ENCODE measurements around the gene DNMT3L.
A peak's percentile ranks its signal among the peaks of the same experiment; 100 is the strongest.
"Not testable (repeated sequence)": the region's sequence is repeated elsewhere in the genome, so short reads cannot be mapped to it uniquely, and the experiment has no call there.

DNMT3L gene

DNA sequence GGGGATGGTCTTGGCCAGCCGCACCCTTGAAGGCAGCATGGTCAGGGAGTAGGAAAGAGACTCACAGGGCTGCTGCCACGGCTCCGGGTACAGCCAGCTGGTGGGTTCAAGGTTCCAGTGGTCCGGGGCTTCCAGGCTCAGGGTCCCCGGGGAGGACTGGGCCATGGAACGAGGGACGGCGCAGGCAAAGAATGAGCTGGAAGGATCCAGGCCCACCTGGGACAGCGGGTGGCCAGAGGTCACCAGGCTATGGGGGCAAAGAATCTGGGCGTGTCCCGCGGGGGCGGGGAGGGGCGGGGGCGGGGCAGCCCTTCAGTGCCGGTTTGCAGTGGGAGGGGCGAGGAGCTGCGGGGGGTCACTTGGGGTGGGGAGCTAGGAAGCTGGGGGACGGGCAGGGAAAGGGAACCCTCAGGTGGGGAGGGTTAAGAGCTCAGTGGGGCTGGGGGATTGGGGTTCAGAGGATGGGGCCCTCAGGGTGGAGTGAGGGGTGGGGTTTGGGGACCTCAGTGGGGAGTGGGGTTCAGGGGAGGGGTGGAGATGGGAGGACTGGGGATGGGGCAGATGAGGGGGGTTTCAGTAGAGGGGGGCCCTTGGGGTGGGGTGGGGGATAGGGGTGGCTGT is at the start of gene DNMT3L:
DNMT3L (minus strand) TSS at position 223 of the 621 bp plus-strand sequence. CDS start 638 bp downstream, outside the sequence.
- no peak for DNase-seq (ENCODE audit: low spot score)

DNA sequence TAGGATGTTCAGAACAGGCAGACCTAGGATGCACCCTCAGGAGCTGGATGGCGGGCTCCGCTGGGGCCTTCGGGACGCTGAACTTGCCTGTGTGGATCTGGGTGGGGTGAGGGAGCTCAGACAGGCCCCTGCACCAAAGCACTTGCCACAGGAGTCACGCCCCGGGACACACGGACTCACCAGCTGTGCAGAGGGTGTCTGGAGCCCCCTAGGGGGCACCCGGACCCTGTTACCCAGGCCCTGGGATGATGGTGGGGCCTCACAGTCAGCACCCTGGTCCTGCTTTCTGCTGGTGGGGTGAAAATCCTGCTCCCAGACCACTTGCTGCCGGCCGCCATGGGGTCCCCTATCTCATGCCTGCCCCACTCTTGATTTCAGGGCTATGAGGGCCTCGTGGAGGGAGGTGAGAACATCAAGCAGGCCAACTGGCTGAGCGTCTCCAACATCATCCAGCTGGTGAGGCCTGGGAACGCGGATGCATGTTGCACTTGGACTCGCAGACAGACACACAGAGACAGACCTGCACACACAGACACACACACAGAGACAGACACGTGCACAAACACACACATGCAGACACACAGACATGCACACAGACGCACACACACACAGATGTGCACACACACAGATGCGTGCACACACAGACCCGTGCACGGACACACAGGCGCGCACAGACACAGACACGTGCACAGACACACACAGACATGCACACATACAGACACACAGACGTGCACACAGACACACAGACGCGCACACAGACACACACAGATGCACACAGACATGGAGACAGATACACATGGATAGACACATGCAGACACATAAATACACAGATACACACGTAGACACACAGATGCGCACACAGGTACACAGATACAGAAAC is 49.2 kb upstream of the DNMT3L start:
- DNase-seq (ENCODE audit: low spot score) = no peak

DNA sequence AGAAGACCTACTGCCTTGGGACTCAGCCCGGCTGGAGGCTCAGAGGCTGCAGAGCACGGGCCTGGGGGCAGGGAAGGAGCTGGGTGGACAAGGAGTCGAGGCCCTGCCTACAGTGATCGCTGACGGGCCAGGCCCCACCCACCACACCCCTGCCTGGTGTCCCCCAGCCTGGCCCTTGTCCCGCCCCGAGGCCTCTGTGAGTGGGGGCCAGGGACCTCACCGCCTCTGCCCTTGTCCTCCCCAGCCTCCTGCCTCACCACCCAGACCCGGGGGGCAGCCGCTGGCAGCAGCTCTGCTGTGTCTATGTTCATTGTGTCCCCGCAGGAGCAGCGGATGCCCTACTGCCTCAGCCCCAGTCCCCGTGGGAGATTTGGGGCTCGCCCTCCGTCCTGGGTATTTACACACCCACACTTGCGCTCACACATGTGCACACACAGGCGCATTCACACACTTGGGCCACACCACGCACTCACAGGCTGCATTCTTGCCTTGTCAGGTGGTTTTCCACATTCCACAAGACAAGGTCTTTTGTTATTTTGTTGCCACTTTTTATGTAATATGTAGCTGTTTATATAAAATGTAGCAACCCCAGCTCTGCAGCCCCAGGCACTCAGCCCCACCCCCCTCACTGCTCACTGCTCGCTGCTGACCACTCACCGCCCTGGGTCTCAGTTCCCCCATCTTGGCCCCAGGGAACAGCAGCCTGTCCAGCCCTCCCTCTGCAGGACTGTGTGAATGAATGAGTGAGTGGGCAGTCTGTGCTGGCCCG is 45.4 kb upstream of the DNMT3L start:
- no peak for DNase-seq (ENCODE audit: low spot score)

DNA sequence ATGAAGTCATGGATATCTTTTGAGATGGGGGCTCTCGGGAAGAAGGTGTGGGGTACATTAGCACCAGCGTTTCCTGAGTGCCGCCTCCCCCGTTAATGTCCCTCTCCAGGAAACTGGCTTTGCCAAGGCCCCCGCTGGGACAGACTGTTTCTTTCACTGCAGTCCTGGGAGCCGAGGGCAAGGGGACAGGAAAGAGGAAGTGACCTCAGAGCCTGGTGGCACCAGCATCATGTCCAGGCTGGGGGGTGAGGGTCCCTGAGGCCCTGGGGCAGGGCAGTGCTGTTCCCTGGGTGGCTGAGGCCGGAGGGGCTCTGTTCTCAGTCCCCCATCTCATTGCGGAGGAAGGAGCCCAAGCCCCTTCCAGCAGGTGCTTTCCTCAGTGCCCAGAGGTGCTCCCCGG is 44.0 kb upstream of the DNMT3L start:
- DNase-seq (ENCODE audit: low spot score) = no peak

DNA sequence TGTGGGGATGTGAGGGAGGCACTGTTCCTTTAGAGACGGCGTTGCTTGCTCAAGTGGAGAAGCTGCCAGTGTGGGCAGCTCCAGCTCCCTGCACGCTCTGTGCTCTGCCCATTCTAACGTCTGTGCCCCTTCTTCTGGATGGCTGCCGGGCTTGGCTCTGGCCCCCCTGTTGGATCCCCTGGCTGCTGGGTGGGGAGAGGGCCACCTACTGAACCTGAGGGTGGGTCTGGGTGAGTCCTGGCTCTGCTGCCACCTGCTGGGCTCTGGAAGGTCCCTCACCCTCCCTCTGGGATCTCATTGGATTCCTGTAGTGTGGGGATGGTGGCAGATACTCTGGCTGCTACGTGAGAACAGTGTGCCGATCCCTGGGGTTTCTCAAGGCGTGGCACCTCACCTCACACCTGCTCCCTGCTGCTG is 43.2 kb upstream of the DNMT3L start:
- peak; percentile 76 for DNase-seq (ENCODE audit: low spot score)

DNA sequence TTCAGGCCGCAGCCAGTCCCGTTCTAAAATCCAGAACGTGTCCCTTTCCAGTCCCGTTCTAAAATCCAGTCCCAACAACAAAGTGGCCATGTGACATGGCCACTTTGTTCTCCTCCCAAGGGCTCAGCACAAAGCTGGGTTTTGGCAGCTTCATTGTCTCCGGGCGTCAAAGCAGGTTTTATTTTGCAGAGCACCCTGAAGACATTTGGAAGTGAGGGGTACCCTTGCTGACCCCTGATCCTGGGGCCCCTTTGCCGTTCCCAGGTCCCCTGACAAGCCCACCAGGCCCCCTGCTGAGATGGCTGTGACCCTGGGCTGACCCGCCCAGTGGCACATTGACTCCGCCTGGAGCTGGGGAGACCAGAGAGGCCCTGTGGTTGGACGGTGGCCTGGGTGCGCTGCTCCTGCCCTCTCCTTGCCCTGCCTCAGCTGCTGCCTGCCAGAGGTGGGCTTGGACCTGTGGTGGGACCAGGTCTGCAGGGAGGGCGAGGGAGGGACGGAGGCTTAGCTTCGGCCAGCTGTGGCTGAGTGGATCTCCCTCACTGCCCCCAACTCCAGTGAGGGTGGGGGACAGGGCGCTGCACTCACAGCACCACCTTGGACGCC is 42.4 kb upstream of the DNMT3L start:
- no peak for DNase-seq (ENCODE audit: low spot score)

DNA sequence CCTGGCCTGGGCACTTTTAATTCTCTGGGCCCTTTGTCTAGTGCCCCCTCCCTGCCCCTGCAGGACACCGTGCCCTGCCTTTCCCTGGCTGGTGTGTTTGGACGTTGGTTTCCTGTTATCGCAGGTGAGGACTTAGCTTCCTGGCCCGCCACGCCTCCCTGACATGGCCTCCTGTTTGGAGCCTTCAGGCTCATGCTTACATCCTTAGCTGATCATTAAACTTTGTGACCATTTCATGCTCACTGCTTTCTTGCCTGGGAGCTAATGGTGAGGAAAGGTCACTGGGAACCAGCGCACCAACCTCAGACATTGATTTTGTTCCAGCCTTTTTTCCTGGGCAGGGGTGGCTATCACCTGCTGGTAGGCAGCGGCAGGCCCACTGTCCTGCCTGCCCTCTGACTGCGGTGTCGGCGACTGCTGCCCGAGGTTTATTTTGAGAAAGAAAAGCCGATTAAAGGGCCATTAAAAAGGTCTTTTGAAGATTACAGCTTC is 41.8 kb upstream of the DNMT3L start:
- DNase-seq (ENCODE audit: low spot score) = no peak

DNA sequence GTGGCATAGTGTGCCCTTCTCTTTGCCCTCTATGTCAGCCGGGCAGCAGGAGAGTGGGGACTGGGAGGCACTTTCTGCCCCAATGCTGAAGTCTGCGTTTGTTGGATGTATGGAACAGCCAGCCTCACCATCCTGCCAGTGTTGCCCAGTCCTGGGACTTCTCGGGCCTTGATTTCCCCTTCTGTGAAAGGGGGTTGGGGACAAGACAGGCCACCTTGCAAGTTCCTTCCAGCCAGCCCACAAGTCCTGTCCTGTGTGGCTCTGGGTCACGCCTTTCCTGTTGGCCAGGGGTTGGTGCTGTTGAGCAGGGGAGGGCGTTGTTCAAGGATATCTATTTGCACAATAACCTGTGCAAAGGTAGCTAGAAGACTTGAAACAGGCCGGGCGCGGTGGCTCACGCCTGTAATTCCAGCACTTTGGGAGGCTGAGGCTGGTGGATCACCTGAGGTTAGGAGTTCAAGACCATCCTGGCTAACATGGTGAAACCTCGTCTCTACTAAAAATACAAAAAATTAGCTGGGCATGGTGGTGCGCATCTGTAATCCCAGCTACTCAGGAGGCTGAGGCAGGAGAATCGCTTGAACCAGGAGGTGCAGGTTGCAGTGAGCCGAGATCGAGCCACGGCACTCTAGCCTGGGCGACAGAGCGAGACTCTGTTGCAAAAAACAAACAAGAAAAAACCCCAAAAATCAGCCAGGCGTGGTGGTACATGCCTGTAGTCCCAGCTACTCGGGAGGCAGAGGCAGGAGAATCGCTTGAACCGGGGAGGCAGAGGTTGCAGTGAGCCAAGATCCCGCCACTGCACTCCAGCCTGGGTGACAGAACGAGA is 41.1 kb upstream of the DNMT3L start:
- not testable (repeated sequence) for DNase-seq (ENCODE audit: low spot score)

DNA sequence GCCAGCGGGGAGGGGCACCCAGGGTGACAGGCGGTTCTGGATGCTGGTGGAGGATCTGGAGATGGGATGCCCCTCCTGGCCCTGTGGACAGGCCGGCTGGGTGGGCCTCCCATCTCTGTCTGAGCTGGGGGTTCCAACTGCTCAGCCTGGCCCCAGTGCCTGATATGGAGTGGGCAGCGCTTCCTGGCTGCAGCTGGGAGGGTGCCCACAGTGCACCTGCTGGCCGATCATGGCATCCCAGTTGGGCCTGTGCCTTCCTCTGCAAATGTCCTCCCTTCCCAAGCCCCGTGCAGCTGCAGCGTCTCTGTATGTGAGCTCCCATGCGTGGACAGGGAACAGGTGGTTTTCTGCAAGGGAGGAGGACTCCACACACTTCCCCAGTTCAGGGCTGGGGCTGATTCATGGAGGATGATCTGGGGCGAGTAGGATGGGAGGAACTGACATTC is 40.3 kb upstream of the DNMT3L start:
- DNase-seq (ENCODE audit: low spot score) = no peak

DNA sequence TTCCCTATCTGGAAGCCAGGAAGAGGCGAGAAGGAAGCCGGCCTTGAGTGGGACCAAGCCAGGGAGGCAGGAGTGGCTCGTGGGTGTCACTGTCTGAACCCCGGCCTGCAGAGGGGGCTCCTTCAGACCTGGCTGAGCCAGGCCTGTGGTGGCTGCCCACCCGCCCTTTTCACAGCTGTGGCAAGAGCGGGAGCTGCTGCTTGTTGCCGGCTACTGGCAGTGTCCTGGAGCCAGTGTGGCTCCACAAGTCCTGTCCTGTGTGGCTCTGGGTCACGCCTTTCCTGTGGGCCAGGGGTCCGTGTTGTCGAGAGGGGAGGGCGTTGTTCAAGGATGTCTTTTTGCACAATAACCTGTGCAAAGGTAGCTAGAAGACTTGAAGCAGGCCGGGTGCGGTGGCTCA is 39.4 kb upstream of the DNMT3L start:
- no peak for DNase-seq (ENCODE audit: low spot score)

DNA sequence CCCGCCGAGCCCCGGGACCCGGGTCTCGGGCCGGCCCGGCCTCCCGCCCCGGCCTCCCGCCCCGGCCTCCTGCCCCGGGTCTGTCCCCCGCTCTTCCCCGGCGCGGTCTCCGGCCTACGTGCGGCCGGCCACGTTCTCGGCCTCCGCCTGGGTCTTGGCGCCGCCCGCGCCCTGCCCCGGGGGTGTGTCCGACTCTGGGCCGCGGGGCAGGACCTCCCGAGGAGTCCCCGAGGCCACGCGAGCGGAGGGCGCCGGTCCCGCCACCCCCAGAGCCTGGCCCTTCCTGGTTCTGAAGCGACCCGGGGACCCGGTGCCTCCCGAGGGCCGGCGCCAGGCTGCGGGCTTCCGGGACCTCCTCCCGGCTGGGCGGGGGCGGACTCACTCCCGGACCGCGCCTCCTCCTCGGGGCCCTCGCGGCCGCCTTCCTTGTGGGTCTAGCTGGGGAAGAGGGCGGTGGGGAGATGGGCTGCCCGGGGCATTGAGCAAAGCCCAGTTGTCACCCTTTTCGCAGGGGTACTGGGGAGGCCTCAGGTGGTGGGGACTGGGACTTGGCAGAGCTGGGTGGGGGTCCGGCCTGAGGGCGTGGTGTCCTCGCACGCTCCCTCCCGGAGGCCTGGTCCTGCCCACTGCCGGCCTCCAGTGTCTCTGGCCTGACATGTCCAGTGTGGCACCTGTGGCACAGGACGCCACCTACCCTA is 38.7 kb upstream of the DNMT3L start:
- DNase-seq (ENCODE audit: low spot score) = peak; percentile 95

DNA sequence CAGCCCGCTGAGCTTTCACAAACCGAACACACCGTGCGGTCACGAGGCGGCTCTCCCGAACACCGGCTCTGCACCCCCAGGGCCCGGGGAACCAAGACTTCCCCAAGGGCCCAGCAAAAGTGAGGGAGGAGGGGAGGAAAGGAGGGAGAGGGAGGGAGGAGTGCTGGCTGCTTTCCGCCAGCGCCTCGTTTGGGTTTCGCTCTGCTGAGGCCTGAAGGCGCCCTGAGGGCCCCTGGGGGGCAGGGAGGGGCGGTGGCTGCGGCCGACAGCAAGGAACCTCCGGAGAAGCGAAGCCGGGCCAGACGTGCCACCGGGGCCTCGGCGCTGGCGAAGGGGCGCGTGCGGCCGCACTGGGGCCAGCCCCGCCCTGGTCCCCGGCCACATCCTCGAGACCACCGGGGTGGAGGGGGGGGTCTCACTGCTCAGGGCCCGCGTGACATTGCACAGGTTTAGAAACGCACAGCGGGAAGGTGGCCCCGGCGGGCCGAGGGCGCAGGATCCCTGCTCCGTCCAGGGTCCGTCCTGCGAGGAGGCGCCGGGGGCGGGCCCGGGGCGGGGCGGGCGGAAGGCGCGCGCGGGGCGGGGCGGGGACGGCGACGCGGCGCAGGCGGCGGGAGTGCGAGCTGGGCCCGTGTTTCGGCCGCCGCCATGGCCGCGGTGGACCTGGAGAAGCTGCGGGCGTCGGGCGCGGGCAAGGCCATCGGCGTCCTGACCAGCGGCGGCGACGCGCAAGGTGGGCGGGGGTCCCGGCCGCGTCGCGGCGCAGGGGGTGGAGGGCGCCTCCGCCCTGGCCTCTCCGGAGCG is 38.0 kb upstream of the DNMT3L start, which contains the start of gene PFKL:
PFKL (plus strand) TSS at position 596 of the 804 bp plus-strand sequence; CDS start at position 649, 53 bp downstream.
- DNase-seq (ENCODE audit: low spot score) = peak; percentile 97

DNA sequence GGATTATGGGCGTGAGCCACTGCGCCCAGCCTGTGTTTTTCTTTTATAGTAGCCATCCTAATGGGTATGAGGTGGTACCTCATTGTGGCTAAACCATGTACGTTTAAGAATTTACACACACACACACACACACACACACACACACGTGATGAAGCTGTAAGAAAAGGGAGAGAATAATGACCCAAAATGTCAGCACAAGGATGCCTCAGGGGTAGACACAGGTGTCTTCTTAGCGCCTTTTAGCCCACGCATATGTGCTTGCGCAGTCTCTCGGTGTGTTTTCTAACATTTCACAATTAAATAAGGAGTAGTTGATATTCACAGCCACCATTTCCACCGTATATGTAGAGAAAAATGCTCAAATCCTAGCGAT is 37.4 kb upstream of the DNMT3L start:
- DNase-seq (ENCODE audit: low spot score) = no peak

DNA sequence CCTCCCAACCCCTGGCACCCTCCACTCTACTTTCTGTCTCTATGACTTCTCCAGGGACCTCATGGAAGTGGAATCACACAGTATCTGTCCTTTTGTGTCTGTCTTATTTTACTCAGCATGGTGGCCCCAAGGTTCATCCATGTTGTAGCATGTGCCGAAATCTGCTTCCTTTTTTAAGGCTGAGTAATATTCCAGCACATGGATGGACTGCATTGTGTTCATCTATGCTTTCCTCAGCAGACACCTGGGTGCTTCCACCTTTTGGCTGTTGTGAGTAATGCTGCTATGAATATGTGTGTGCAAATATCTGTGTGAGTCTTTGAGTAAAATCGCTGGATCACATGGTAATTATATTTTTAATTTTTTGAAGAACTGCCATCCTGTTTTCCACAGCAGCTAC is 36.6 kb upstream of the DNMT3L start:
- no peak for DNase-seq (ENCODE audit: low spot score)

DNA sequence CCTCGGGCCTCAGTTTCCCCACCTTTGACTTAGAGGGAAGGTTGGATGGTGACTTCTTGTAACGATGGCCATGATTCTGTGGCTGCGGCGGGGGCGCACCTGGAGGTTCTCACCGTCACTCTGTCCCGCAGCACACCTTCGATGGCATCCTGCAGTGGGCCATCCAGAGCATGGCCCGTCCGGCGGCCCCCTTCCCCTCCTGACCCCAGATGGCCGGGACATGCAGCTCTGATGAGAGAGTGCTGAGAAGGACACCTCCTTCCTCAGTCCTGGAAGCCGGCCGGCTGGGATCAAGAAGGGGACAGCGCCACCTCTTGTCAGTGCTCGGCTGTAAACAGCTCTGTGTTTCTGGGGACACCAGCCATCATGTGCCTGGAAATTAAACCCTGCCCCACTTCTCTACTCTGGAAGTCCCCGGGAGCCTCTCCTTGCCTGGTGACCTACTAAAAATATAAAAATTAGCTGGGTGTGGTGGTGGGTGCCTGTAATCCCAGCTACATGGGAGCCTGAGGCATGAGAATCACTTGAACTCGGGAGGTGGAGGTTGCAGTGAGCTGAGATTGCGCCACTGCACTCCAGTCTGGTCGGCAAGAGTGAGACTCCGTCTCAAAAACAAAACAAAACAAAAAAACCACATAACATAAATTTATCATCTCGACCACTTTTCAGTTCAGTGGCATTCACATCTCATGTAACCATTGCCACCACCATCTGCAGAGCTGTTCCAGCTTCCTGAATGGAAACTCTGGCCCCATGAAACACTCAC is 36.0 kb upstream of the DNMT3L start:
- DNase-seq (ENCODE audit: low spot score) = peak; percentile 93

DNA sequence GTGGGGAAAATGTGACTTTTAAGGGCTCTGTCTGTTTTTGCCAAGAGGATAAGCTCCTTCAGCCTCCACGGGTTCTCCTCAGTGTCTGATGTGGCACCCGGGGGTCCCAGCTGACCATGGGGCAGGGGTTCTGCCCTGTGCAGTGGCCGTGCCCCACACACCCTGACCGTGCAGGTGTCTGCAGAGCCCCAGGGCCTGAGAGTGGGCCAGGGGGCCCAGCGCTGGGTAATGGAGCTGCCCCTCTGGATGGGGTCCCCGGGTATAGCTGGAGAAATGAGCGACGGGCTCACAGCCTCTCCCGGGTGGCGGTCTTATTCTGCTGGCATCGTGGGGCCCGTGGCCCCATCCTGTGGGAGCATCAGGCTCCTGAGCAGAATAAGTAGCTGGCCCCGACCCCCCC is 35.2 kb upstream of the DNMT3L start:
- DNase-seq (ENCODE audit: low spot score) = no peak

DNA sequence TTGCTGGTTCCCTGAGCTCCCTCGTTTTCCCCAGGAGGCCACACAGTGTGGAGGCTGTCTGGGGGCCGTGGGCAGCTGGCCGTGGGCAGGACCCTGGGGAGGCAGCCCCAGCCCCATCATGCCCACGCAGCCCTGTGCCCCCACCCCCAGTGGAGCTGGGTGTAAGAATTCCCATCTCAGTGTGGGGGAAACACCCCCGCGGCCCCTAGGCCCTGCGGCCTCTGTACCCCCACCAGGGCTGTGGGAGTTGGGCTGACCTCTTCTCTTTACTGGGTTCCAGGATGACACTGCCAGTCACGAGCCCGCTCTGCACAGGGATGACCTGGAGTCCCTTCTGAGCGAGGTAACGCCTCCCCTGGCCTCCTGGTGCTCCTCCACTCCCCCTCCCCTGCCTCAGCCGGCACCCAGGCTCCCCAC is 34.4 kb upstream of the DNMT3L start:
- DNase-seq (ENCODE audit: low spot score) = no peak

DNA sequence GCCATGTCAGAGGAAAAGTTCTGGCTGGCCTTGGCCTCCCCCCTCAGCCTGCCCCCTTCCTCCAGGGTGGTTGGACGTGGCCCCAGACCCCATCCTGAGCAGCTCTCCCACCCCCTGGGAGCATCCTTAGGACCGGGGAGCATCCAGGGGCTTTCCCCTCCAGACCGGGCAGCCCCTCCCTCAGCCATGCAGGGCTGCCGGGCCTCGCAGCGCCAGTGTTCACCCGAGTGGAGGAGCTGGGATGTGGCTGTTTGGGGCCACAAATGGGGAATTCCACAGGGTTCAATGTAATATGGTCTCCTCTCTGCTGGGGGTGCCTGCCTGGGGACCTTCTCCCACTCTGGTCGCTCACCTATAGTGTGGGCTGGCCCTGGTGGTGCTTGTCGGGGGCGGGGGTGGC is 33.9 kb upstream of the DNMT3L start:
- DNase-seq (ENCODE audit: low spot score) = no peak

DNA sequence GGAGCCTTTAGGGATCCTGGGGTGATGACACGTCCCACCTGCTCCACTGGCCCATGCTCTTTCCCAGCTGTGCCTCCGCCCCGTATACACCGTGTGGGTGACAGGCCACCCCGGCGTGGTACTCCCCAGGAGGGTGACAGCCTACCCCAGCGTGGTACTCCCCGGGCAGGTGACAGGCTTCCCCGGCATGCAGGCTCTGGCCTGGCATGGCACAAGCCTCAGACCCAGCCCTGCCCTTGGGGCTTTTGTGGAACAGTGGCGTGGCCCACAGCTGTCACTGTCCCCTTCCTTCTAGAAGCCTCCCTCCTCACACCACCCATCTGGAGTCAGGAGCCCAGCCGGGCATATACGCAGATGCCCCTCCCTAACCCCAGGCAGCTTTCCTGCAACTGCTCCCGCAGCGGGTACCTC is 33.5 kb upstream of the DNMT3L start:
- DNase-seq (ENCODE audit: low spot score) = no peak

Measured in GM03348 (cell line).